SK-N-SH (cell line): ENCODE results near the gene IGSF9B. TPM values are rescaled to one million over a fixed set of nuclear protein-coding genes. Genes with fewer than 3 reads are reported as not detected.

ENCODE experiments used
- CTCF ChIA-PET: fragments of 300-600, 350-600 bp; formaldehyde crosslinking; extraction: SDS; loops from one replicate; lab custom pipeline; 2021; lab: Yijun Ruan, JAX
- POLR2A ChIA-PET: fragments of 350-600 bp; sonication (Branson Sonifier 250); formaldehyde crosslinking; extraction: SDS; loops from one replicate; lab custom pipeline; 2020; ENCODE audit warnings: antibody characterized with exemption, inconsistent platforms; lab: Yijun Ruan, JAX
- DNase-seq: peaks from one replicate; pipeline ENCODE4 v3.0.0; 2012
- H2AFZ ChIP-seq: fragments of 200-600 bp; sonication (generic); 2 replicates; pipeline ENCODE4 v1.8.1; 2016; ENCODE audit warnings: antibody characterized with exemption, mild to moderate bottlenecking, low read depth
- H3F3A ChIP-seq: fragments of 200-600 bp; sonication (generic); replicated peaks from 2 replicates; pipeline ENCODE3; 2016; ENCODE audit warnings: antibody characterized with exemption, mild to moderate bottlenecking; ENCODE audit not compliant: insufficient read depth
- H3K27ac ChIP-seq, 2 experiments: fragments of 200-500 bp in 1 of 2; fragments of 200-600 bp in 1 of 2; sonication (Bioruptor generic) in 1 of 2; sonication (generic), shearing (Covaris generic) in 1 of 2; 2 replicates each; pipeline versions ENCODE4 v1.5.1 to v1.6.1; 2014 to 2016; ENCODE audit warnings: low read depth in 2 of 2, inconsistent platforms in 1 of 2, low read length in 1 of 2, mild to moderate bottlenecking in 1 of 2, mixed read lengths in 1 of 2
- H3K27me3 ChIP-seq: fragments of 200-600 bp; sonication (generic), shearing (Covaris generic); 2 replicates; pipeline ENCODE4 v1.6.1; 2016; ENCODE audit warnings: mixed run types; ENCODE audit not compliant: insufficient read depth
- H3K36me3 ChIP-seq, 2 experiments: fragments of 200-500 bp in 1 of 2; fragments of 200-600 bp in 1 of 2; sonication (Bioruptor generic) in 1 of 2; sonication (generic) in 1 of 2; replicated peaks in 1 of 2; 2 replicates each; pipeline versions ENCODE3 to v1.5.1; 2014 to 2016; ENCODE audit warnings: low read length in 1 of 2, mild to moderate bottlenecking in 1 of 2; ENCODE audit not compliant: insufficient read depth in 2 of 2, control insufficient read depth in 1 of 2
- H3K4me1 ChIP-seq, 2 experiments: fragments of 200-500 bp in 1 of 2; fragments of 200-600 bp in 1 of 2; sonication (Bioruptor generic) in 1 of 2; sonication (generic), shearing (Covaris generic) in 1 of 2; 2 replicates each; pipeline versions ENCODE4 v1.5.1 to v1.6.1; 2014 to 2016; ENCODE audit warnings: low read depth in 1 of 2, low read length in 1 of 2, mixed run types in 1 of 2; ENCODE audit not compliant: insufficient read depth in 2 of 2, control insufficient read depth in 1 of 2
- H3K4me2 ChIP-seq: fragments of 200-600 bp; sonication (generic), shearing (Covaris generic); 2 replicates; pipeline ENCODE4 v1.6.1; 2017; ENCODE audit warnings: mixed run types
- H3K4me3 ChIP-seq, 2 experiments: fragments of 200-500 bp in 1 of 2; fragments of 200-600 bp in 1 of 2; sonication (Bioruptor generic) in 1 of 2; sonication (generic), shearing (Covaris generic) in 1 of 2; 2 replicates each; pipeline versions ENCODE4 v1.5.1 to v1.8.1; 2014 to 2016; ENCODE audit warnings: low read depth in 2 of 2, inconsistent platforms in 1 of 2, low read length in 1 of 2, mild to moderate bottlenecking in 1 of 2, mixed read lengths in 1 of 2, moderate library complexity in 1 of 2
- H3K79me2 ChIP-seq: fragments of 200-600 bp; sonication (generic); 2 replicates; pipeline ENCODE4 v1.8.1; 2017; ENCODE audit warnings: mild to moderate bottlenecking; ENCODE audit not compliant: insufficient read depth
- H3K9ac ChIP-seq: fragments of 200-600 bp; sonication (generic); 2 replicates; pipeline ENCODE4 v1.6.1; 2017; ENCODE audit warnings: mixed run types
- H3K9me2 ChIP-seq: fragments of 200-600 bp; sonication (generic); 2 replicates; pipeline ENCODE4 v1.6.1; 2017; ENCODE audit warnings: mixed run types
- H3K9me3 ChIP-seq: fragments of 200-600 bp; sonication (generic); 2 replicates; pipeline ENCODE4 v1.6.1; 2017; ENCODE audit warnings: mixed run types, mild to moderate bottlenecking, moderate library complexity
- H4K20me1 ChIP-seq: fragments of 200-600 bp; sonication (generic); 2 replicates; pipeline ENCODE4 v1.6.1; 2017; ENCODE audit warnings: mild to moderate bottlenecking, mixed run types; ENCODE audit not compliant: insufficient read depth
- ELF1 ChIP-seq: IDR thresholded peaks from 2 replicates; pipeline ENCODE4 v1.4.0; 2012
- EP300 ChIP-seq, 2 experiments: IDR thresholded peaks; 2 replicates each; pipeline versions ENCODE4 v1.4.0 to v1.6.1; 2012; ENCODE audit warnings: borderline replicate concordance in 1 of 2, low read depth in 1 of 2, low read length in 1 of 2
- EZH2phosphoT487 ChIP-seq: fragments of 200-600 bp; sonication (generic); IDR thresholded peaks from 2 replicates; pipeline ENCODE4 v1.6.1; 2017; ENCODE audit warnings: low read depth, mixed run types, mild to moderate bottlenecking, antibody characterized with exemption, moderate library complexity, borderline replicate concordance
- GABPA ChIP-seq: IDR thresholded peaks from 2 replicates; pipeline ENCODE4 v1.4.0; 2012; ENCODE audit warnings: low read depth, mild to moderate bottlenecking
- GATA2 ChIP-seq: sonication (generic); formaldehyde crosslinking; IDR thresholded peaks from 2 replicates; pipeline ENCODE4 v1.5.0; 2020; ENCODE audit warnings: mild to moderate bottlenecking, missing genetic modification reagents
- MAX ChIP-seq: IDR thresholded peaks from 2 replicates; pipeline ENCODE4 v1.4.0; 2012; ENCODE audit warnings: low read depth
- MEF2A ChIP-seq: IDR thresholded peaks from 2 replicates; pipeline ENCODE4 v1.4.0; 2012; ENCODE audit warnings: low read depth, borderline replicate concordance
- MXI1 ChIP-seq: IDR thresholded peaks from 2 replicates; pipeline ENCODE4 v1.6.1; 2012; ENCODE audit warnings: mild to moderate bottlenecking, low read depth, low read length, improper control_type of control experiment
- NFIC ChIP-seq: IDR thresholded peaks from 2 replicates; pipeline ENCODE4 v1.4.0; 2012; ENCODE audit warnings: borderline replicate concordance
- NRF1 ChIP-seq: IDR thresholded peaks from 2 replicates; pipeline ENCODE4 v1.6.1; 2012; ENCODE audit warnings: low read depth, mild to moderate bottlenecking, low read length
- PBX3 ChIP-seq: IDR thresholded peaks from 2 replicates; pipeline ENCODE4; 2012
- POLR2AphosphoS5 ChIP-seq: IDR thresholded peaks from 2 replicates; pipeline ENCODE4 v1.6.1; 2012; ENCODE audit warnings: low read depth, low read length
- RAD21 ChIP-seq: IDR thresholded peaks from 2 replicates; pipeline ENCODE4 v1.6.1; 2012; ENCODE audit warnings: mild to moderate bottlenecking, low read length
- REST ChIP-seq: IDR thresholded peaks from 2 replicates; pipeline ENCODE4 v1.6.1; 2012; ENCODE audit warnings: mild to moderate bottlenecking, low read depth, low read length, moderate library complexity
- SIN3A ChIP-seq: IDR thresholded peaks from 2 replicates; pipeline ENCODE4 v1.6.1; 2012; ENCODE audit warnings: low read depth, mild to moderate bottlenecking, low read length, moderate library complexity, borderline replicate concordance
- TAF1 ChIP-seq: IDR thresholded peaks from 2 replicates; pipeline ENCODE4 v1.6.1; 2012; ENCODE audit warnings: low read depth, mild to moderate bottlenecking, low read length, moderate library complexity, borderline replicate concordance
- TEAD4 ChIP-seq: IDR thresholded peaks from 2 replicates; pipeline ENCODE4 v1.4.0; 2012; ENCODE audit warnings: mild to moderate bottlenecking, borderline replicate concordance; ENCODE audit not compliant: insufficient read depth
- USF1 ChIP-seq: IDR thresholded peaks from 2 replicates; pipeline ENCODE4 v1.4.0; 2012; ENCODE audit warnings: low read depth, borderline replicate concordance
- USF2 ChIP-seq: fragments of 150-350 bp; IDR thresholded peaks from 2 replicates; pipeline ENCODE4 v1.6.1; 2017; ENCODE audit warnings: antibody characterized with exemption, low read length, low read depth, borderline replicate concordance
- YY1 ChIP-seq: IDR thresholded peaks from 2 replicates; pipeline ENCODE4 v1.4.0; 2012; ENCODE audit warnings: low read depth, mild to moderate bottlenecking
- WGBS: methylation state at CpG from one replicate; pipeline ENCODE4 v1.1.6; 2017; ENCODE audit warnings: low lambda C conversion rate; 5-methylcytosine and 5-hydroxymethylcytosine counted together
- polyA plus RNA-seq, 3 experiments: library from polyadenylated mRNA; depleted of rRNA; stranded (reverse); fragments of >200 nt; gene quantifications; 2 replicates each; pipeline ENCODE4 v1.2.3, GENCODE V29; 2012

The IGSF9B gene
- polyA plus RNA-seq, 1 of the 3 experiments (the other 2 are of a cell fraction): 0.41 TPM

GRCh38 chr11:133978794-133979193 is 22.0 kb upstream of the IGSF9B start:
- CTCF ChIA-PET: no interaction called here
- no peaks in the 10 kb centered on the region for H3K9me3 ChIP-seq
- no peak overlapping the region for H3K4me3 ChIP-seq
- POLR2A ChIA-PET: no interaction called here
- no peak overlapping the region for H3K4me2 ChIP-seq
- H4K20me1 ChIP-seq: no peaks in the 10 kb centered on the region
- H3K27me3 ChIP-seq: no peaks in the 10 kb centered on the region; the same call in 1 of the 2 replicates
- H3K9ac ChIP-seq: no peak overlapping the region
- no peaks in the 10 kb centered on the region for H3K79me2 ChIP-seq
- no peaks in the 10 kb centered on the region for H3K9me2 ChIP-seq
- no peaks in the 10 kb centered on the region for H3F3A ChIP-seq
- 7% methylated on average over 2 of the region's 2 CpGs for WGBS
- H2AFZ ChIP-seq: no peak overlapping the region
- peaks cover 0 to 2% of the 10 kb centered on the region in 2 experiments; a peak in 1 of 4 replicates for H3K4me1 ChIP-seq
- H3K27ac ChIP-seq: no peak overlapping the region
- TF ChIP-seq MEF2A (no peak), MXI1 (no peak), GABPA (no peak), GATA2 (CRISPR knock-in tag) (no peak), YY1 (no peak), TEAD4 (no peak), REST (no peak), TAF1 (no peak), EP300 (IDR thresholded peaks at IDR 0.05; ENCODE audit: borderline replicate concordance in 1 of 2, low read depth in 1 of 2, low read length in 1 of 2) (no peak), USF2 (no peak), POLR2AphosphoS5 (no peak), NFIC (no peak), PBX3 (no peak), EZH2phosphoT487 (no peak), RAD21 (no peak), USF1 (no peak), NRF1 (no peak), MAX (no peak), ELF1 (no peak), SIN3A (no peak)
- H3K36me3 ChIP-seq: no peaks in the 10 kb centered on the region
- DNase-seq: no peak
